GM23338 (cell line): ENCODE results near the gene DNAAF9. TPM values are rescaled to one million over a fixed set of nuclear protein-coding genes. Genes with fewer than 3 reads are reported as not detected.

Experiments used
- ZNF114 ChIP-seq: fragments of 250-450 bp; sonication (Bioruptor Pico); IDR thresholded peaks from 2 replicates; pipeline ENCODE4 v1.5.0; 2020; ENCODE audit warnings: mild to moderate bottlenecking, moderate library complexity
- ZNF331 ChIP-seq: fragments of 250-450 bp; sonication (Bioruptor Pico); IDR thresholded peaks from 2 replicates; pipeline ENCODE4 v1.5.0; 2020; ENCODE audit warnings: low read depth, mild to moderate bottlenecking, moderate library complexity
- polyA plus RNA-seq: library from polyadenylated mRNA; unstranded; fragments of >200 nt; fragmentation: Nextera tagmentation; extraction: Ambion mirVana; gene quantifications from 2 replicates; pipeline ENCODE4 v1.2.1, GENCODE V29; 2016
- total RNA-seq: library from RNA; depleted of rRNA; stranded (reverse); fragments of >200 nt; shearing (Covaris generic); gene quantifications from 2 replicates; pipeline ENCODE4 v1.2.3, GENCODE V29; 2014
- TF ChIP-seq, protein P1 (sequence below): fragments of 250-450 bp; sonication (Bioruptor Pico); IDR thresholded peaks from 2 replicates; pipeline ENCODE4 v1.5.0; 2020; ENCODE audit warnings: mild to moderate bottlenecking, moderate library complexity
- TF ChIP-seq, protein P2 (sequence below), 2 experiments: fragments of 200-600 bp in 1 of 2; sonication (generic) in 1 of 2; conservative IDR thresholded peaks; 2 replicates each; pipeline versions ENCODE4 v1.5.1 to v1.6.1; 2016 to 2017; ENCODE audit warnings: antibody characterized with exemption in 2 of 2, low read depth in 2 of 2, mild to moderate bottlenecking in 2 of 2, moderate library complexity in 1 of 2
- TF ChIP-seq, protein P3 (sequence below): IDR thresholded peaks from 2 replicates; pipeline ENCODE4 v1.6.1; 2016; ENCODE audit warnings: antibody characterized with exemption

The DNAAF9 gene
- total and polyA plus RNA-seq, 2 experiments from 2014 or later, result 2.4 to 4.8 TPM

DNA sequence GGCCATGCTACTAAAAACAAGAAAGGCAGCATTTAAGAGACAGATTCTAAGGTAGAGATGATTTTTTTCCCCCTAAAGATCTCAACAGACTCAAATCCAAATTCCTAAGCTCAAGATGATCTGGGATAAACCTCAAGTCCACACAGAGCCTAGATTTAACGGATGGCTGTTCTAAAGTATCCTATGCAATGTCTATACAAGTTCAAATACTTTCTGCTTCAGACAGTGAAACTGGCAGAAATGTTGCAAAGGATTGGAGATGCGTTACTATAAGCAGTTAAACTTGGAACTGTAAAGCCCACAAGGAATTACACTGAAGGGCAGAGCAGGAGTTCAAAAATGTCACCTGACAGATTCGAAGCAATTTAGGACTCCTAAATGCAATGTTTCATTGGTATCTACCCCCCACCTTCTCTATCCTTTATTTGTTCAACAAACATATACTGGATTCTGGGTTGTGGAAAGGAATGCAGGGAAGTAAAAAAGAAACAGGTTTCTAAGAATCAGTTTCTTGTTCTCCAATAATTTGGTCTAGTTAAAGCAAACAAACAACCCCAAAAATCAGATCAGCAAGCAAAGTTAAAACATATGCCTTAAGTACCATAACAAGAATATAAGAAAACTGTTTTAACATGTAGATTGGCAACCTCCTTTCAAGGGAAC is 1.6 kb downstream of the DNAAF9 start (continued):
- TF ChIP-seq, protein P1, sequence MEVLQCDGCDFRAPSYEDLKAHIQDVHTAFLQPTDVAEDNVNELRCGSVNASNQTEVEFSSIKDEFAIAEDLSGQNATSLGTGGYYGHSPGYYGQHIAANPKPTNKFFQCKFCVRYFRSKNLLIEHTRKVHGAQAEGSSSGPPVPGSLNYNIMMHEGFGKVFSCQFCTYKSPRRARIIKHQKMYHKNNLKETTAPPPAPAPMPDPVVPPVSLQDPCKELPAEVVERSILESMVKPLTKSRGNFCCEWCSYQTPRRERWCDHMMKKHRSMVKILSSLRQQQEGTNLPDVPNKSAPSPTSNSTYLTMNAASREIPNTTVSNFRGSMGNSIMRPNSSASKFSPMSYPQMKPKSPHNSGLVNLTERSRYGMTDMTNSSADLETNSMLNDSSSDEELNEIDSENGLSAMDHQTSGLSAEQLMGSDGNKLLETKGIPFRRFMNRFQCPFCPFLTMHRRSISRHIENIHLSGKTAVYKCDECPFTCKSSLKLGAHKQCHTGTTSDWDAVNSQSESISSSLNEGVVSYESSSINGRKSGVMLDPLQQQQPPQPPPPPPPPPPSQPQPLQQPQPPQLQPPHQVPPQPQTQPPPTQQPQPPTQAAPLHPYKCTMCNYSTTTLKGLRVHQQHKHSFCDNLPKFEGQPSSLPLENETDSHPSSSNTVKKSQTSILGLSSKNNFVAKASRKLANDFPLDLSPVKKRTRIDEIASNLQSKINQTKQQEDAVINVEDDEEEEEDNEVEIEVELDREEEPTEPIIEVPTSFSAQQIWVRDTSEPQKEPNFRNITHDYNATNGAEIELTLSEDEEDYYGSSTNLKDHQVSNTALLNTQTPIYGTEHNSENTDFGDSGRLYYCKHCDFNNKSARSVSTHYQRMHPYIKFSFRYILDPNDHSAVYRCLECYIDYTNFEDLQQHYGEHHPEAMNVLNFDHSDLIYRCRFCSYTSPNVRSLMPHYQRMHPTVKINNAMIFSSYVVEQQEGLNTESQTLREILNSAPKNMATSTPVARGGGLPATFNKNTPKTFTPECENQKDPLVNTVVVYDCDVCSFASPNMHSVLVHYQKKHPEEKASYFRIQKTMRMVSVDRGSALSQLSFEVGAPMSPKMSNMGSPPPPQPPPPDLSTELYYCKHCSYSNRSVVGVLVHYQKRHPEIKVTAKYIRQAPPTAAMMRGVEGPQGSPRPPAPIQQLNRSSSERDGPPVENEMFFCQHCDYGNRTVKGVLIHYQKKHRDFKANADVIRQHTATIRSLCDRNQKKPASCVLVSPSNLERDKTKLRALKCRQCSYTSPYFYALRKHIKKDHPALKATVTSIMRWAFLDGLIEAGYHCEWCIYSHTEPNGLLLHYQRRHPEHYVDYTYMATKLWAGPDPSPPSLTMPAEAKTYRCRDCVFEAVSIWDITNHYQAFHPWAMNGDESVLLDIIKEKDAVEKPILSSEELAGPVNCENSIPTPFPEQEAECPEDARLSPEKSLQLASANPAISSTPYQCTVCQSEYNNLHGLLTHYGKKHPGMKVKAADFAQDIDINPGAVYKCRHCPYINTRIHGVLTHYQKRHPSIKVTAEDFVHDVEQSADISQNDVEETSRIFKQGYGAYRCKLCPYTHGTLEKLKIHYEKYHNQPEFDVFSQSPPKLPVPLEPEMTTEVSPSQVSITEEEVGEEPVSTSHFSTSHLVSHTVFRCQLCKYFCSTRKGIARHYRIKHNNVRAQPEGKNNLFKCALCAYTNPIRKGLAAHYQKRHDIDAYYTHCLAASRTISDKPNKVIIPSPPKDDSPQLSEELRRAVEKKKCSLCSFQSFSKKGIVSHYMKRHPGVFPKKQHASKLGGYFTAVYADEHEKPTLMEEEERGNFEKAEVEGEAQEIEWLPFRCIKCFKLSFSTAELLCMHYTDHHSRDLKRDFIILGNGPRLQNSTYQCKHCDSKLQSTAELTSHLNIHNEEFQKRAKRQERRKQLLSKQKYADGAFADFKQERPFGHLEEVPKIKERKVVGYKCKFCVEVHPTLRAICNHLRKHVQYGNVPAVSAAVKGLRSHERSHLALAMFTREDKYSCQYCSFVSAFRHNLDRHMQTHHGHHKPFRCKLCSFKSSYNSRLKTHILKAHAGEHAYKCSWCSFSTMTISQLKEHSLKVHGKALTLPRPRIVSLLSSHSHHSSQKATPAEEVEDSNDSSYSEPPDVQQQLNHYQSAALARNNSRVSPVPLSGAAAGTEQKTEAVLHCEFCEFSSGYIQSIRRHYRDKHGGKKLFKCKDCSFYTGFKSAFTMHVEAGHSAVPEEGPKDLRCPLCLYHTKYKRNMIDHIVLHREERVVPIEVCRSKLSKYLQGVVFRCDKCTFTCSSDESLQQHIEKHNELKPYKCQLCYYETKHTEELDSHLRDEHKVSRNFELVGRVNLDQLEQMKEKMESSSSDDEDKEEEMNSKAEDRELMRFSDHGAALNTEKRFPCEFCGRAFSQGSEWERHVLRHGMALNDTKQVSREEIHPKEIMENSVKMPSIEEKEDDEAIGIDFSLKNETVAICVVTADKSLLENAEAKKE (CRISPR knock-in tag), result no peak
- TF ChIP-seq, protein P2, sequence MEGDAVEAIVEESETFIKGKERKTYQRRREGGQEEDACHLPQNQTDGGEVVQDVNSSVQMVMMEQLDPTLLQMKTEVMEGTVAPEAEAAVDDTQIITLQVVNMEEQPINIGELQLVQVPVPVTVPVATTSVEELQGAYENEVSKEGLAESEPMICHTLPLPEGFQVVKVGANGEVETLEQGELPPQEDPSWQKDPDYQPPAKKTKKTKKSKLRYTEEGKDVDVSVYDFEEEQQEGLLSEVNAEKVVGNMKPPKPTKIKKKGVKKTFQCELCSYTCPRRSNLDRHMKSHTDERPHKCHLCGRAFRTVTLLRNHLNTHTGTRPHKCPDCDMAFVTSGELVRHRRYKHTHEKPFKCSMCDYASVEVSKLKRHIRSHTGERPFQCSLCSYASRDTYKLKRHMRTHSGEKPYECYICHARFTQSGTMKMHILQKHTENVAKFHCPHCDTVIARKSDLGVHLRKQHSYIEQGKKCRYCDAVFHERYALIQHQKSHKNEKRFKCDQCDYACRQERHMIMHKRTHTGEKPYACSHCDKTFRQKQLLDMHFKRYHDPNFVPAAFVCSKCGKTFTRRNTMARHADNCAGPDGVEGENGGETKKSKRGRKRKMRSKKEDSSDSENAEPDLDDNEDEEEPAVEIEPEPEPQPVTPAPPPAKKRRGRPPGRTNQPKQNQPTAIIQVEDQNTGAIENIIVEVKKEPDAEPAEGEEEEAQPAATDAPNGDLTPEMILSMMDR (conservative IDR thresholded peaks at IDR 0.05; ENCODE audit: low read depth in 2 of 2), result no peak
- TF ChIP-seq ZNF331 (no peak), ZNF114 (CRISPR knock-in tag) (no peak)
- TF ChIP-seq, protein P3, sequence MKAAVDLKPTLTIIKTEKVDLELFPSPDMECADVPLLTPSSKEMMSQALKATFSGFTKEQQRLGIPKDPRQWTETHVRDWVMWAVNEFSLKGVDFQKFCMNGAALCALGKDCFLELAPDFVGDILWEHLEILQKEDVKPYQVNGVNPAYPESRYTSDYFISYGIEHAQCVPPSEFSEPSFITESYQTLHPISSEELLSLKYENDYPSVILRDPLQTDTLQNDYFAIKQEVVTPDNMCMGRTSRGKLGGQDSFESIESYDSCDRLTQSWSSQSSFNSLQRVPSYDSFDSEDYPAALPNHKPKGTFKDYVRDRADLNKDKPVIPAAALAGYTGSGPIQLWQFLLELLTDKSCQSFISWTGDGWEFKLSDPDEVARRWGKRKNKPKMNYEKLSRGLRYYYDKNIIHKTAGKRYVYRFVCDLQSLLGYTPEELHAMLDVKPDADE, result no peak
